HCT116 (cell line): ENCODE results near the gene ESF1. TPM values are rescaled to one million over a fixed set of nuclear protein-coding genes. Genes with fewer than 3 reads are reported as not detected.

Source experiments
- ATAC-seq: fragments of 200-7000 bp; cut with Tn5 transposase; 2 replicates; pipeline ENCODE4 v1.9.1; 2020; ENCODE audit warnings: mild to moderate bottlenecking, moderate library complexity
- BruUV-seq: library from RNA; stranded (reverse); fragments of 400-500 nt; replicated peaks from 2 replicates; lab custom pipeline; 2021; lab: Mats Ljungman, UMichigan
- CTCF ChIA-PET: fragments of 300-600 bp; sonication (Branson Sonifier 250); formaldehyde crosslinking; loops from one replicate; lab custom pipeline; 2021; ENCODE audit warnings: antibody characterized with exemption; lab: Charles Lee
- POLR2A ChIA-PET: fragments of 300-600, 350-600 bp; sonication (Branson Sonifier 250); formaldehyde crosslinking; loops from one replicate; lab custom pipeline; 2021; ENCODE audit warnings: antibody characterized with exemption; lab: Charles Lee
- RAD21 ChIA-PET, 2 experiments: fragments of 300-600 bp; sonication (Branson Sonifier 250); formaldehyde crosslinking; loops; one replicate each; lab custom pipeline; 2023; ENCODE audit warnings: low total read pairs in 2 of 2; ENCODE audit not compliant: uncharacterized antibody in 2 of 2, unreplicated experiment in 2 of 2, low non-redundant PET in 1 of 2; lab: Charles Lee
- DNase-seq: peaks from one replicate; pipeline ENCODE4 v3.0.0-alpha.2; 2010; ENCODE audit warnings: low read depth, low spot score
- H2AFZ ChIP-seq: fragments of 200-600 bp; shearing (Covaris generic), sonication (generic); 2 replicates; pipeline ENCODE4 v1.6.1; 2017; ENCODE audit warnings: low read depth, mixed run types, mixed read lengths, antibody characterized with exemption, low read length; ENCODE audit not compliant: poor library complexity, severe bottlenecking
- H3K27ac ChIP-seq: 2 replicates; pipeline ENCODE4 v1.5.1; 2012; ENCODE audit warnings: low read depth, low read length
- H3K27me3 ChIP-seq: fragments of 200-600 bp; sonication (generic); 2 replicates; pipeline ENCODE4 v1.6.1; 2016; ENCODE audit warnings: mixed run types, low read length, mixed read lengths; ENCODE audit not compliant: insufficient read depth
- H3K36me3 ChIP-seq, 2 experiments: fragments of 200-500 bp in 1 of 2; fragments of 200-600 bp in 1 of 2; sonication (Bioruptor generic) in 1 of 2; sonication (generic) in 1 of 2; 2 replicates each; pipeline versions ENCODE4 v1.5.1 to v1.6.1; 2014 to 2016; ENCODE audit warnings: low read length in 2 of 2, inconsistent platforms in 1 of 2, mixed read lengths in 1 of 2, mixed run types in 1 of 2; ENCODE audit not compliant: insufficient read depth in 2 of 2, control insufficient read depth in 1 of 2
- H3K4me1 ChIP-seq, 2 experiments: fragments of 200-600 bp in 1 of 2; sonication (generic) in 1 of 2; 2 replicates each; pipeline versions ENCODE4 v1.5.1 to v1.6.1; 2012 to 2017; ENCODE audit warnings: low read length in 2 of 2, inconsistent platforms in 1 of 2, mild to moderate bottlenecking in 1 of 2, mixed read lengths in 1 of 2, mixed run types in 1 of 2, moderate library complexity in 1 of 2; ENCODE audit not compliant: insufficient read depth in 2 of 2, control insufficient read depth in 1 of 2
- H3K4me2 ChIP-seq: fragments of 200-600 bp; sonication (generic); 2 replicates; pipeline ENCODE4 v1.6.1; 2017; ENCODE audit warnings: mixed run types, low read length, mixed read lengths
- H3K4me3 ChIP-seq, 2 experiments: fragments of 200-600 bp in 1 of 2; sonication (generic) in 1 of 2; replicated peaks in 1 of 2; 2 replicates each; pipeline ENCODE4 v1.5.1; 2011 to 2016; ENCODE audit warnings: low read length in 2 of 2, control low read depth in 1 of 2, low read depth in 1 of 2, mild to moderate bottlenecking in 1 of 2, mixed read lengths in 1 of 2, mixed run types in 1 of 2
- H3K79me2 ChIP-seq: fragments of 200-600 bp; sonication (generic); 2 replicates; pipeline ENCODE4 v1.6.1; 2017; ENCODE audit warnings: mild to moderate bottlenecking, mixed run types, low read length, moderate library complexity, mixed read lengths; ENCODE audit not compliant: insufficient read depth
- H3K9ac ChIP-seq: fragments of 200-600 bp; sonication (generic); 2 replicates; pipeline ENCODE4 v1.6.1; 2016; ENCODE audit warnings: low read length, mixed read lengths
- H3K9me2 ChIP-seq: fragments of 200-600 bp; sonication (generic), shearing (Covaris generic); 2 replicates; pipeline ENCODE4 v1.6.1; 2017; ENCODE audit warnings: mixed run types, mild to moderate bottlenecking, moderate library complexity; ENCODE audit not compliant: insufficient read depth
- H3K9me3 ChIP-seq, 2 experiments: fragments of 200-500 bp in 1 of 2; fragments of 200-600 bp in 1 of 2; sonication (Bioruptor generic) in 1 of 2; sonication (generic) in 1 of 2; 2 replicates each; pipeline ENCODE4 v1.6.1; 2014 to 2017; ENCODE audit warnings: low read length in 2 of 2, mixed read lengths in 2 of 2, inconsistent platforms in 1 of 2, low read depth in 1 of 2, mild to moderate bottlenecking in 1 of 2, mixed run types in 1 of 2, moderate library complexity in 1 of 2; ENCODE audit not compliant: control insufficient read depth in 1 of 2, insufficient read depth in 1 of 2
- H4K20me1 ChIP-seq: fragments of 200-600 bp; sonication (generic), shearing (Covaris generic); 2 replicates; pipeline ENCODE4 v1.6.1; 2017; ENCODE audit warnings: mixed run types, mild to moderate bottlenecking, moderate library complexity; ENCODE audit not compliant: insufficient read depth
- CEBPB ChIP-seq: IDR thresholded peaks from 2 replicates; pipeline ENCODE4 v1.6.1; 2012; ENCODE audit warnings: low read depth
- CTCF ChIP-seq, 3 experiments: fragments of 200-600 bp in 1 of 3; sonication (generic) in 1 of 3; IDR thresholded peaks in 2 of 3; conservative IDR thresholded peaks in 1 of 3; 2 replicates each; pipeline ENCODE4 v1.5.1; 2012 to 2017; ENCODE audit warnings: low read depth in 2 of 3, low read length in 2 of 3, antibody characterized with exemption in 1 of 3, borderline replicate concordance in 1 of 3, control low read depth in 1 of 3, mild to moderate bottlenecking in 1 of 3, mixed read lengths in 1 of 3, mixed run types in 1 of 3, moderate library complexity in 1 of 3; ENCODE audit not compliant: insufficient read depth in 1 of 3
- ZBTB33 ChIP-seq: IDR thresholded peaks from 2 replicates; pipeline ENCODE4 v1.6.1; 2011; ENCODE audit warnings: mild to moderate bottlenecking, low read length, moderate library complexity; ENCODE audit not compliant: insufficient replicate concordance; ENCODE audit errors: extremely low read depth
- ZFX ChIP-seq: fragments of 450-650 bp; IDR thresholded peaks from 2 replicates; pipeline ENCODE4 v1.6.1; 2017
- intact Hi-C: fragments of 100-400 bp; cut with micrococcal nuclease; formaldehyde crosslinking; loops from 2 replicates; pipeline ENCODE4 v1.10.0; 2022
- total RNA-seq: library from RNA; stranded (reverse); gene quantifications from one replicate; pipeline ENCODE4 v1.2.1, GENCODE V29; 2021; ENCODE audit not compliant: unreplicated experiment
- TF ChIP-seq, protein P1 (sequence below): IDR thresholded peaks from 2 replicates; pipeline ENCODE4 v1.6.1; 2012

The ESF1 gene
- total RNA-seq, 1 experiment from 2014 or later, result 25.4 TPM

DNA sequence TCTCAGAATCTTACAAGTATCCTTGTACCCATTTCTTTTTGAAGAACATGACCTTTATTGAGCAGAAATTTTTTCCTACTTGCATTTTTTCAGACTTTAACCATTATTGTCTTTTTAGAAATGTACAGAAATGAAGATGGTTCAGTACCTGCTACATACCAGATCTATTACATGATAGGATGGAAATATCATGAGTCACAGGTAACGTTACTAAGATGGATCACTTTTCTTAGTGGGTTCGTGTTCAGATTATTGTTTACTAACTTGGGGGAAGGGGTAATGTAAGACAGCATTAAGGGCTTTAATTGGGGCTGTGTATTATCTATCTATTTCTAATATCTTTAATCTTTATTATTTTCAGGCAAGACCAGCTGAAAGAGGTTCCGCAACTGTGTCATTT, 32.0 kb upstream of the ESF1 start:
- no peak overlapping the region for H3K4me3 ChIP-seq
- H3K9me2 ChIP-seq, result no peaks in the 10 kb centered on the region
- H3K79me2 ChIP-seq, result no peaks in the 10 kb centered on the region
- H3K36me3 ChIP-seq, result peaks cover 30 to 35% of the 10 kb centered on the region in 2 experiments; a peak in 3 of 4 replicates
- no peak overlapping the region for H2AFZ ChIP-seq
- intact Hi-C loops, result no loop called here
- H3K9me3 ChIP-seq, result no peaks in the 10 kb centered on the region
- no peak for ATAC-seq
- H3K27me3 ChIP-seq, result no peaks in the 10 kb centered on the region
- BruUV-seq, result no TSS peak
- CTCF ChIA-PET, result interaction anchor here (0.9 kb wide), 1 partner anchor 29 kb away, joined by 3 read pairs; no protein-coding TSS in a partner anchor
- no peak overlapping the region for H3K4me2 ChIP-seq
- TF ChIP-seq, protein P1, sequence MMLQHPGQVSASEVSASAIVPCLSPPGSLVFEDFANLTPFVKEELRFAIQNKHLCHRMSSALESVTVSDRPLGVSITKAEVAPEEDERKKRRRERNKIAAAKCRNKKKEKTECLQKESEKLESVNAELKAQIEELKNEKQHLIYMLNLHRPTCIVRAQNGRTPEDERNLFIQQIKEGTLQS, result no peak
- TF ChIP-seq ZFX (no peak), CTCF (IDR thresholded peaks at IDR 0.05 in 2 of 3, conservative IDR thresholded peaks at IDR 0.05 in 1 of 3; ENCODE audit: borderline replicate concordance in 1 of 3, insufficient read depth in 1 of 3, low read depth in 2 of 3, low read length in 2 of 3) (no peak), CEBPB (no peak), ZBTB33 (no peak)
- peaks cover 5% of the 10 kb centered on the region; the same call in 1 of the 2 replicates for H4K20me1 ChIP-seq
- H3K27ac ChIP-seq, result no peak overlapping the region
- POLR2A ChIA-PET, result no interaction called here
- no peak overlapping the region for H3K9ac ChIP-seq
- RAD21 ChIA-PET, result no interaction called here
- no peak for DNase-seq
- no peaks in the 10 kb centered on the region for H3K4me1 ChIP-seq
